ENCODE results near the gene ZDHHC8.
A peak's percentile ranks its signal among the peaks of the same experiment; 100 is the strongest.

ZDHHC8 gene

DNA sequence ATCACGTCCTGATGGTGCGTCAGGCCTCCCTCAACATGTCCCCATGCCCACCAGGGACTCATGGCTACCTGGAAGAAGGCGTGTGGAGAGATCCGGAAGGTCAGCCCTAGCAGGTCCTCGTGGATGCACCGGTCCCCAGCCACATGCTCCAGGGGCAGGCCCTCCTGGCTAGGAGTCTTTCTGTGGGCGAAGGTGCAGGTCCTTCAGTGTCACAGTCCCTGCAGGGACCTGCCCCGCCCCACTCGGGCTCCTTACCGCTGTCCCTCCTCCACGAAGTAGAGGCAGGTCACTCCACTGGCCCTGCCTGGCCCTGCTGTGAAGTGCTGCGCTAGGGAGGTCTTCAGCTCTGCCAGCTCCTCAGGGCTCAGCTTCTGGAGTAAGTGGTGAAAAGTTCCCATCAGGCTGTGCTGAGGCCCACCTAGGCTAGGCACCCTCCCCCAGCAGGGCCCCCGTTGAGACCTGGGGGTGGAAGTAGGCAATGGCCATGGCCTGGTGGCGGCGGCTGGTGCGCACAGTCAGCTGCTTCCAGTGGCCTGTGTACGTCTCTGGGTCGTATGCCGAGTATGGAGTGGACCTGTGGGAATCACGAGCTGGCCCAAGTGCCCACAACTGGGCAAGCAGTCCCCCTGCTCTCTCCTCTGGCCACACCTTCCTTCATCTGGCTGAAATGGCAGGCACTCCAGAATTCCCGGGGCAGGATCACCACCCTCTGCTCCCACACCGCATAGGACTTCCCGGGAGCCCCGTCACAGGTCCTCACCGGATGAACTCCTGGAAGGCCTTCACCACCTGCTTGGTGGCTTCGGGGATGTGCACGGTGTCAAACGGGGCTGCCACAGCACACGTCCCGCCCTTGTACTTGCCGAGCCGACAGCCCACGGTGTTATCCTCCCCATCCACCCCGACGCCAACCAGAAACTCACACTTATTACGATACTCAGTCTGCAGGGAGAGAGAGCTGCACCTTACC is 16.8 kb upstream of the ZDHHC8 start:
- DNase-seq = no peak

DNA sequence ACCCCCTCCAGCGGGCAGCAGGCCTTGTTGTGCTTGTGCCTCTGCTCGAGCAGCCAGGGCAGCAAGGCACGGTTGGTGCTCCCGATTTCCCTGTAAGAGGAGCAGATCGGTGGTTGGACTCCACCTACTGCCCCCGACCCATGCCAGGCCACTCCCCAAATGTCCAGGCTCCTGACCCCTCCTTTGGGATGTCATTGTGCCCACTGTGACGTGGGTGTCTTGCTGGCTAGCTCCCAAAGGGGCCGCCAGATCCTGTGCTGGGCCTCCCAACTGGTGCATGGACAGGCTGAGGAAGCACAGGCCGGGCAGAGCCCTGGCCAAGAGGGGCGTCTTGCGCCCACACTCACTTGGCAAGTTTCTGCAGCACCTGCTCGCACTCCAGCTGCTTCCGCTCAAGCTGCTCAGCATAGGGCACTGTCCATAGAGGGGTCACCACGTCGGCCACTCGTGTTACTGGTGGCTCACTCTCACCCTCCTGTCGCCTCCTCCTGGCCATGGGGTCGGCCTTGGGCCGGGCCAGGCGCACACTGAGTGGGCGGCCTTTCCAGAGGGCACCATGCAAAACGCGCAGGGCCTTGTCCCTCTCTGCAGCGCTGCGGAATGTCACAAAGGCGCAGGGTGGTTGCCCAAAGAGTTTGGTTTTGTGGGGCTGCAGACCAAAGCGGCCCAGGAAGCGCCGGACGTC is 15.8 kb upstream of the ZDHHC8 start, which contains the start of gene RANBP1:
Gene RANBP1, plus strand, starts transcription at position 414 of the 685 bp plus-strand sequence. Its CDS starts 81 bp downstream, at position 495.
- DNase-seq = no peak

DNA sequence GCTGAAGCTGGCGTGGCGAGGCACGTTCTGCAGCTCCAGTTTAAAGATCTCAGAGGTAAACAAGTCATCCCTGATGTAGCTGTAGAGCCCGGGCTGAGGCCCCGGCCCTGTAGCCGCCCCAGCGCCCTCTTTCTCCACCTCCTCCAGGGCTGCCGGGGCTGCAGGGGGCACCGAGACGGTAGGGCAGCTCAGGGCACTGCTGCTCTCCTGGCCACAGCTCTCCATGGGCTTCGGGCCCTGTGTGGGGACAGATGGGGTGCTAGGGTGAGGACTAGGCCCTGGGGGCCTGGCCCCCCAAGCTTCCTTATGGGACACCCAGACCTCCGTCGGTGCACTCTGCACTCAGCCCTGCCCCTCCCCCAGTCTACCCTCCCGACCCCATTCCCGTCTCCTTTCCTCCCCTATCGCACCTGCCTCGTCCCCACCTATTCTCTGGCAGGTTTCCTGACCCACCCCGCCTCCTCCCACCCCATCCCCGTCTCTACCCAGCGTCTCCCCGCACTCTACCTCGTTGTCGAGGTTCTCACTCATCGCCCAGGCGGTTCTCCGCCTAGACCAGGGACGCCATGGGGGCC is 15.1 kb upstream of the ZDHHC8 start:
- no peak for DNase-seq

DNA sequence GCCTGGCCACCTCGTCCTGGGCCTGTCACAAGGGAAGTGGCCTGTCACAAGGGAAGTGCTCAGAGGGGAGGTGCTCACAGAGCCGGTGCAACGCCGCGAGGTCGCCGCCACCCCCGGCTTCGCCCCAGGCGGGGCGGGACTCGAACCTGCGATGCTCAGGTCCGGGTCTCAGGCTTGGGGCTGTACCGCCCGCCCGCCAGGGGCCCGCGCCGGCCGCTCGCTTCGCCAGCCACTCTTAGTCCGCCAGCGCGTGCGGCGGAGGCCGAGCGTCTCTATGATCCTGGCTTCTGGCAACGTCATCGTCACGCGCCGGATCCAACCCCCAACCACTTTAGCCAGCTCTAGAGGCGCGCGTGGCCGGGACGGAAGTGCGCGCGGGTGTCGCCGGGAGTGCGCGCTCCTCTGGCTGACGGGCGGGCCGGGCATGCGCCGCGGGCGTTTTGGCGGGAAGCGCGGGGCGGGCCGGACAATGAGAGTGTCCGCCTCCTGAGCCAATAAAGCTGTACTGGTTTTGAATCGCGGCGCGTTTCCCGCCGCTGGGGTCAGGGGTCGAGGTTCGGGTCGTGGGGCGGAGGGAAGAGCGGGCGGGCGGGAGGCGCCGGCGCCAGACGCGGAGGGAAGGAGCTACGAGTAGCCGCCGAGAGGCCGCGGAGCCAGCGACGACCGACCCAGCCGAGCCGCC is 14.5 kb upstream of the ZDHHC8 start, which contains the start of gene TRMT2A:
Gene TRMT2A, minus strand, starts transcription at position 276 of the 682 bp plus-strand sequence. CDS start 320 bp downstream, outside the sequence.
- DNase-seq = peak; percentile 98

DNA sequence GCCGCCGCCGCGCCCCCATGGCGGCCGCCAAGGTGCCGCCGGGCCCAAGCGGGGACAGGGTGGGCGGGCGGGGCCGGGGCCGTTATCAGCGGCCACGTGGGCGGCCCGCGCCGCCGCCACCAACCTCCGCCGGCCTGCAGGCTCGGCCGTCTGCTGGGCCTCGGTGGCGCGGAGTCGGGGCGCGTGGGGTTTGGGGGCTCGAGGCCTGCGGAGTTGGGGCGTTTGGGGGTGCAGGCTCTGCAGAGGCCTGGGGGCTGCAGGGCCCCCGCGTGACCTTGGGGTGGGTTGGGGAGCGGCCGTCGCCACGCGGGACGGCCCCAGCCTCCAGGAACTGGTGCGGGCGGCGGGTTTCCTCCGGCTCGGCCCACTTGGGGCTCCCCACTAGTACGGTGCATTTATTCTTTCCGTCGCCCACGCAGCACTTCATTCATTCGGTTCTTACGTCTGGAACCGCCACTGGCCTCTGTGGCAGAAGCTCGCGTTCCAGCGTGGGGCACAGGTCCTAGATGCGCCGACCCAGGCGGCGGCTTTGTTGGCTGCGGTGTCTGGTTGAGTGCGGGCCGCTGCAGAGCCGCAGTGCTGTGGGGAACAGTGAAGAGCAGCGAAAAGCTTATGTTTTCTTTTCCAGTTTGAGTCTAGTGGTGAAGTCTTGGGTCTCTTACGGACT is 13.8 kb upstream of the ZDHHC8 start:
- DNase-seq = no peak

DNA sequence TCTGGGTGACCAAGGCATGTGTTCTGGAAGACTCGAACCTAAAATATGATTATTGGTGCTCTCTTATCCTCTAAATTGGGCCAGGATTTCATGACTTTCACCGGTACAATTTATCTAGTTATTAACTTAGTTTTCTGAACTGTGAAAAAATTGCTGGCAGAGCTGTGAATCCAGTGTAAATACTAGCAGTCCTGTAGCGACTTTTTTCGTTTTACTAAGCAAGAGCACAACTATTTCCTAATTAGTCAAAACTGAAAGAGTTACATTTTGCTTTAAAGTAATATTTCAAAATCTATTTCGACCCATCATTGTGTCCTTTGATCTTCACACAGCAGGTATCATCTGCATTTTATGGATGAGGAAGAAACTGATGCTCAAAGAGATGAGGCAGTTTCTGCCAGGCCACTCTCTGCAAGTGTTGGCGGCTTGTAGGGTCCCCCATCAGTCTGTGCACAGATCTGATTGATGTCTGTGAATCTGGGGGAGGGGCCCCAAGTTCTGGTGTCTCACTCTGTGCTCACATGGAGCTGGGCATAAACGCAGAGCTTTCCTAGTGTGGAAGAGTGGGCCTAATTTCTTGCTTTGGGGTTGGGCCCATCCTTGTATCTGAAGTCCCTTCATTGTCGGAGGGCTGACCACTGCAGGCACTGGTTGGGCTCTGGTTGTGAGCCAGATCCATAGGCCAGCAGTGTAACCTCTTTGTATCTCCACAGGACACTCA is 13.1 kb upstream of the ZDHHC8 start:
- no peak for DNase-seq

DNA sequence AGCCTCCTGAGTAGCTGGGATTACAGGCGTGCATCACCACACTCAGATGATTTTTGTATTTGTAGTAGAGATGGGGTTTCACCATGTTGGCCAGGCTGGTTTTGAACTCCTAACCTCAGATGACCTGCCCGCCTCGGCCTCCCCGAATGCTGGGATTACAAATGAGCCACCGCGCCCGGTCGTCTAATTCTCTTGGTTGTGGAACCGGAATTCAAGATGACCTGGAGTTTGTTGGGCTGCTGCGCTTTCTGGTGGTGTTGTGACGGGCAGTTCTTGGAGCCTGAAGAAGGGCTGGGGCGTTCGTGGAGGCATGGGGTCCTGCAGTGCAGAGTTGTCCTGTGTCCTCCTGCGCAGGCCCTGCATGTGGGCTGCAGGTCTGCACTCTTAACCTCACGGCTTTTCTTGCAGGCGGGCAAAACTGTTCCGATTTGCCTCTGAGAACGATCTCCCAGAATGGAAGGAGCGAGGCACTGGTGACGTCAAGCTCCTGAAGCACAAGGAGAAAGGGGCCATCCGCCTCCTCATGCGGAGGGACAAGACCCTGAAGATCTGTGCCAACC is 9.7 kb upstream of the ZDHHC8 start:
- no peak for DNase-seq

DNA sequence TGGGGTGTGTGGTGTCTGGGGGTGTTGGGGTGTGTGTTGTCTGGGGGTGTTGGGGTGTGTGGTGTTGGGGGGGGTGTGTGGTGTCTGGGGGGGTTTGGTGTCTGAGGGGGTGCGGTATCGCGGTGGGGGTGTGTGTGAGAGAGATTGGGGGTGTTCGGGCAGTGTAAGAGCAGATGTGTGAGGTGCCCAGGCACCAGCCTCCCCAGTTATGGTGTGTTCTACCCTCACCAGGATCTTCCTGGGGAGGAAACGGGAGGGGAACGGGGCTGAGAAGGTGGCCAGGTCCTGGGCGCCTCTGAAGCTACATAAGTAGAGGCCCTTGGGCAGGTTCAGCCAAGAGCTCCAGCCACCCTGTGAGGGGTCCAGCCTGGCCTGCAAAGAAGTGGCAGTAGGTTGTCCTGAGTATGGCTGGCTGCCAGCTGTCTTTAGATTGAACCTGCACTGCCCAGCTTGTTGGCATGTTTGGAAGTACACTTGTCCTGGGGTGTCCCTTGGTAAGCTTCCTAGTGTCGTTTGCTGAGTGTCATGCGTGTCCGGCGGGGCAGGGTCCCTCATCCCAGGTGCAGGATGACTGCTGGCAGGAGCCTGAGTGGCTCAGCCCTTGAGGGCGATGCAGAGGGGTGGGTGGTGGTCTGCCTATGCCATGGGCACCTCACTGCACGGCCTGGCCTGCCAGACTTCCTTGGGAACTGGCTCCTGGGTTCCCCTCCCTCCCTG is 8.1 kb upstream of the ZDHHC8 start:
- no peak for DNase-seq

DNA sequence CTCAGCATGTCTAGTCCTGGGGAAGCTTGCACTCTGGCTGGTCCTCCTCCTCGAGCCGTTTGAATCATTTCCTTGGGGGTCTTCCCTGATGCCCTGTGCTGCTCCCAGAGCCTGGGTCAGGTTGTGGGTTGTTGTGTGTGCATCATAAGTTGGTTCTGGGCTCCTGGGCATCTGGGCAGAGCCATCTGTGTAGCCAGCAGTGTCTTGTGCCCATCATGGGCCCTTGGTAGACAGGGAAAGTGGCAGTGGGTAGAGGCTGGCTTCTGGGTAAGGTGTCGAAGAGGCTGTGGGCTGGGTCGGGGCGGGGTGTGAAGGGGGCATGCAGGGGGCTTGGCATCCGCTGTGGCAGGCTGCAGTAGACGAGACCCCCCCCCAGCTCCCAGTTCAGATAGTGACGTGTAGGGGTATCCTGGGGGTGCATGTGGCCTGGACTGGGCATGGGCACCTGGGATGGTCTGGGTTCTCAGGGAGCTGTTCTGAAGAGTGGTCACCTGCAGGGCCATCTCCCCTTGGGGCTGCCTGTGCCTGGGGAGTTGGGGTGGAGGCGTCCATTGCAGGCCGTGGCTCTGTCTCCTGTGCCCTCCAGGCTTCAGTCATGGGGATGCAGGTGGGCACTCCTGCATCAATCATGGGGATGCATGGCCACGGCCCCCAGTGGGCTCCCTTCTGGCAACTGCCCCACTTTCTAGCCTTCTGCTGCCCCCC is 7.4 kb upstream of the ZDHHC8 start:
- DNase-seq = no peak

DNA sequence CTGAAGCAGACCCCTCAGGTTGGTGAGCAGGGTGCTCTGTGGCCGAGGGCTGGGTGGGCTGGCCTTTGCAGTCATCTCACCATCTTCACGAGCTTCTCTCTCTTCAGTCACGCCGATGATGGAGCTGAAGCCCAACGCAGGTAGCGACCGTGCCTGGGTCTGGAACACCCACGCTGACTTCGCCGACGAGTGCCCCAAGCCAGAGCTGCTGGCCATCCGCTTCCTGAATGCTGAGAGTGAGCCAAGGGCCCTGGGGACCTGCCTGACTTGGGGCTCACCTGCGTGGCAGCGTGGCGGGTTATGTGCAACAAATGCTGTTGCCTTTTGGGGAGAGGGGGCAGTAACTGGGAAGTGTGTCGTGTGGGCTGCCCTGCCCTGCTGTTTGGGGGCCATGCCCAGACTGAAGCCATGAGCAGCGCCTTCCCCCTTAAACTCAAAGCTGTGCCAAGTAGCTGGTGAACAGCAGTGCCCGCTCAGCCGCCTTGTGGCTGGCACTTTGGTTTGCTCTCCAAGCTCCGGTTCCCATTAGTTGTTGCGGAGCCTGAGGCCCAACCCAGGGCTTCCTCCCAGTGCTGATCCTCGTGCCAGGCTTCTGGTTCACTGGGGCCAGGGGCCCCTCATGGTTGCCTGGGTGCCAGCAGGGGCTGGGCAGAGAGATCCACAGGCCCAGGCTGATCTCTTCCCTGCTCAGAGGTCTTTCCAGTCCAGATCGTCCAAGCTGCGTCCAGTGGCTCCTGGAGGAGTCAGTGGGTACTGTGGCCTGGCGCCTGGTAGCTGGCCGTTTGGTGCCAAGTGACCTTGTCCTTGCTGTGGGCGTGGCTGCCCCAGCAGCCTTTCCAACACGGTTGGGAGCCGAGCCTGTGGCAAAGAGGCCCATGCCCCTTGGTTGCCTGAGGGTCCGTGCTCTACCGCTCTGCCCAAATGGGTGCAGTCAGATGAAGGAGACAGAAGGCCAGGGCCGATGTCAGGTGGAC is 6.1 kb upstream of the ZDHHC8 start:
- no peak for DNase-seq

DNA sequence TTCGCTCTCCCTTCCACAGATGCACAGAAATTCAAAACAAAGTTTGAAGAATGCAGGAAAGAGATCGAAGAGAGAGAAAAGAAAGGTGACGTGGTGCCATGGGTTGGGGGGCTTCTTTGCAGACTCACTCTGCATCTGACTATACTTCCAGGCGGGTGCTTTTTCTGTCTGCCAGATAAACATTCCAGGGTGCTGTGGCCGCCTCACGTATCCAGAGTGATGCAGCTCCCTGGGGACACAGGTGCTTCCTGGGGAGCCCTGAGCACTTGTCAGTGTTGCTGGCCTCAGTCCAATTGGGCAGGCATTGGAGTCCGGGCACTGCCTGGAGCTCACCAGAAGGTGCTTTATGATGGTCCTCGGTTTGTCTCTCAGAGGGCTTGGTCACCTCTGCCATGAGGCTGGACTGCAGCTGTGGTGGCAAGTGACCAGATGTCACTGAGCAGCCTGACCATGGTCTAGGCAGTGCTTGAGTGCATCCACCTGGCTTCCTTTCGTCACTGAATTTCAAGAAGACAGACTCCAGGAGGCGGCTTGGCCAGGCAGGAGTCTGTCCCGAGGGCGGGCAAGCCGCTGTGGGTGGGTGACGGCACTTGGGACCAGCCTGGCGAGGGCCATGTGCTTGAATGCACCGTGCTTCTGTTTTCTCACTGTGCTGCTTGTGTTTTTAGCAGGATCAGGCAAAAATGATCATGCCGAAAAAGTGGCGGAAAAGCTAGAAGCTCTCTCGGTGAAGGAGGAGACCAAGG is 5.1 kb upstream of the ZDHHC8 start:
- DNase-seq = no peak

DNA sequence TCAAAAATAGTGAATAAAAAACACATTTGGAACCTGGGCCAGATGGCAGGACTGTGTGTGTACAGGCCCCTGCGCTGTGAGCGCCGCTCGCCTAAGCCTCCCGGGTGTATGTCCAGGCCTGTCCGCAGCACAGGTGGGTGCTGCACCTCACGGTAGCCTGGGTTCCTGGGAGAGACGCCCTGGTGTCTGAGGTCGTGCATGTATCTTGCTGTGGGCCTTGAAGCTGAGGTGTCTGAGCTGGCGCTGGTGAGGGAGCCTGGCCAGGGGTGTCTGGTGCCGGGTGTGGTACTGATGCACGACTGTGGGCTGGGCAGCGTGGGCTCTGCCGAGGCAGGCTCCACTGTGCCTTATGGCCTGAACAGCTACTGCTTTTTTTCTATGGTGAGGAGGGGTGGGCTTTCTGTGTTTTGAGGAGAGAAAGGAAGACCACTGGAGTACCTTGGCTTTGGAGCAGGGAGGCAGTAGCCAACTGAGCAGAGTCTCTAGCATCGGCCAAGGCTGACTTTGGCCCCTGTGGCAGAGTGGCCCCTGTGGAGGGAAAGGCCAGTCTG is 4.2 kb upstream of the ZDHHC8 start:
- DNase-seq = no peak

DNA sequence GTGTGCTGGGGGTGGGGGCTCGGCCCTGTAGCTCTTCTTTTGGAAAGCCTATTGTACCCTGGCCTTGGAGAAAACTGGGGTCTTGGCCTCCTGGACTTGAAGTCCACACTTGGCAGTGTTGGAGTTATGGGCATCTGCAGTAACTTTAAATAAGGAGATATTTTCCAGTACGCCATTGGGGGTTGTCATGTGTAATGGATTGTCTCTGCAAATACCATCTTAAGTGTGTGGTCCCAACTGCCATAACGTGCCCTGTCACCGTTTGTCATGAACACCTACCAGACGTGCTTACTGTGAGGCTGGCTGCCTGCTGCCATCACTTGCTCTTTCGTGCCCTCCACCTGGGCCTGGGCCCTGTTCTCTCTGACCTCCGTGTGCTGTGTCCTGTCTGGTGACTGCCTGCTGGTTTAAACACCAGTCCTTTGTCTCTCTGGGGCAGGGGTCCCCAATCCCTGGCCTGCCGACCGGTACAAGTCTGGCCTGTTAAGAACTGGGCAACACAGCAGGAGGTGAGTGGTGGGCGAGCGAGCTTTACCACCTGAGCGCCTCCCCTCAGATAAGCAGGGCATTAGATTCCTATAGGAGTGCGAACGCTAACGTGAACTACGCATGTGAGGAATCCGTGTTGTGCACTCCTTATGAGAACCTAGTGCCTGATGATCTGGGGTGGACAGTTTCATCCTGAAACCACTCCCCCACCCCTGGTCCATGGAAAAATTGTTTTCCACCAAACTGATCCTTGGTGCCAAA is 3.6 kb upstream of the ZDHHC8 start:
- no peak for DNase-seq

DNA sequence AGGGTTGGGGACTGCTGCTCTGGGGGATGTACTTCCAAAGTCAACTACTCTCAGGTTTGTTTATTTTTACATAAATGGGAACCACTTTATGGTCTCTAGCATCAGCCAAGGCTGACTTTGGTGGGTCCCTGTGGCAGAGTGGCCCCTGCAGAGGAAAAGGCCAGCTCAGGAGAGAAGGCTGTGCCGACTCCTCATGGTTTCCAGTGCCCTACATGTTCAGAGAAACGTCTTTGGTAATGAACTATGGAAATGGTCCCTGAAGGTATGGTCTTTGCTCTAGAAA is 3.0 kb upstream of the ZDHHC8 start:
- DNase-seq = no peak

DNA sequence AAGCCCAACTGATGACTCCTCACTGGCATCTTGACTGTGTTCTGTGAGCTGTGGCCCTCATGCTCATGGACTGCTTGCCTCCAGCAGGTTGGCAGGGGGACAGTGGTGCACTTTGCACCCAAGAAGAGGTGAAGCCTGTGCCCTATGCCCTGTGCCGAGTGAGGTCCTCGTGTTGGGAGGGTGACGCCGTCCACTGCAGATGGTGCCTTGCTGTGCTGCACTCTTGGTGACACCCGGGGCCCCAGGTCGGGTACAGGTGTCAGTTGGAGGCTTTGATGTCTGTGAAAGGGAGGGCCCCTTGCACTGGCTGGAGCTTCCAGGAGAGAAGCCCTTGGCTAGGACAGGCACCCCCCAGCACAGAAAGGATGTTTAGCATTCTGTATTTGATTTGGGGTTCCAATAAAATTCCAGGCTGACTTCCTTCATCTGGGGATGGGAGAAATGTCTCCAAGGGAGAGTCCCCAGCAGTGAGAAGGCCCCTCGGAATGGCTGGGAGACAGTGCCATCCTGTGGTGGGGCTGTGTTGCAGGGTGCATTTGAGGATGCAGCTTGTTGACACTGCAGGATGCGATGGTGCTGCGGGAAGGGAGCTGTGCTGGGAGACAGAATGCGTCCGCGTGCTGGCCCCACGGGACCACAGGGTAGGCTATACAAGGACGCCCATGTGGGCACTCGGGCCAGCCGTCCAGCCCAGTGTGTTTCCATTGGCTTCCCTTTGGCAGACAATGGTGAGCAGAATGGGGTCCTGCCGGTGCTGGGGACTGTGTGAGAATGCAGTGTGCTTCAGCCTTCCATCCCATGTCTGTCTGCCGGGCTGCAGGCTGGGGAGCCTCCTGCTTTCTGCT is 2.5 kb upstream of the ZDHHC8 start:
- DNase-seq = peak; percentile 32

DNA sequence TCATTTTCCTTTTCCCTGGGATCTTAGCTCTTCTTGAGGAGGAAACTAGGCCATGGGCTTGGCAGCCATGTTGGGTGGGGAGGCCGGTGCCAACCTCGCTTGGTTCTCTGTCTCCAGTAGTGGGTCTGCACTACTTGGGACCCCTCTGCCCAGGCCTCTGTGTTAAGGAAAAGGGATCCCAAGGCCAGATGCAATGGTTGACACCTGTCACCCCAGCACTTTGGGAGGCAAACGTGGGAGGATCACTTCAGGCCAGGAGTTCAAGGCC is 1.9 kb upstream of the ZDHHC8 start:
- no peak for DNase-seq

All from NCI-H2171 (cell line).